Gastroesophageal sphincter (tissue), 4 donors: Measurements from ENCODE around the gene BSG. TPM values are rescaled to one million over a fixed set of nuclear protein-coding genes. Genes with fewer than 3 reads are reported as not detected.

Experiments
- ATAC-seq: fragments of 150-250 bp; one replicate; pipeline ENCODE4 v1.9.1; 2016; ENCODE audit warnings: mild to moderate bottlenecking, moderate library complexity
- H3K27ac ChIP-seq, 4 donors: fragments of 200-600 bp; sonication (generic) in 3 of 4; 1 replicate in 3 of 4; 2 replicates in 1 of 4; pipeline ENCODE4 v1.5.1; 2016 to 2019
- H3K27me3 ChIP-seq: fragments of 200-600 bp; sonication (generic); one replicate; pipeline ENCODE4 v1.5.1; 2019
- H3K36me3 ChIP-seq, 2 donors: fragments of 200-600 bp; sonication (generic); one replicate each; pipeline ENCODE4 v1.5.1; 2019; ENCODE audit warnings: control low read depth in 1 of 2
- H3K4me1 ChIP-seq, 3 donors: fragments of 200-600 bp; sonication (generic); 1 replicate in 2 of 3; 2 replicates in 1 of 3; pipeline ENCODE4 v1.5.1; 2016 to 2019; ENCODE audit warnings: control low read depth in 2 of 3
- H3K4me3 ChIP-seq, 2 donors: fragments of 200-600 bp; sonication (generic); one replicate each; pipeline ENCODE4 v1.5.1; 2019; ENCODE audit warnings: mild to moderate bottlenecking in 1 of 2, moderate library complexity in 1 of 2
- H3K9me3 ChIP-seq, 3 donors: fragments of 200-600 bp; sonication (generic); one replicate each; pipeline ENCODE4 v1.5.1; 2017 to 2019; ENCODE audit warnings: control low read depth in 2 of 3
- EP300 ChIP-seq: sonication (generic); formaldehyde crosslinking; IDR thresholded peaks from one replicate; pipeline ENCODE4 v1.6.1; 2017; ENCODE audit warnings: antibody characterized with exemption, mild to moderate bottlenecking
- POLR2A ChIP-seq, 2 donors: fragments of 450-650 bp; IDR thresholded peaks; one replicate each; pipeline ENCODE4 v1.6.1; 2017; ENCODE audit warnings: antibody characterized with exemption in 2 of 2, mild to moderate bottlenecking in 2 of 2, moderate library complexity in 1 of 2
- POLR2AphosphoS5 ChIP-seq: sonication (generic); formaldehyde crosslinking; IDR thresholded peaks from one replicate; pipeline ENCODE4 v1.6.1; 2017; ENCODE audit warnings: antibody characterized with exemption
- WGBS, 2 donors: methylation state at CpG; one replicate each; pipeline ENCODE4 v1.1.5; 2018; ENCODE audit warnings: low coverage in 1 of 2; 5-methylcytosine and 5-hydroxymethylcytosine counted together
- total RNA-seq, 4 donors: library from RNA; depleted of rRNA; stranded (reverse); fragments of >200 nt; gene quantifications; one replicate each; pipeline ENCODE4 v1.1.0, GENCODE V29; 2016
- TF ChIP-seq, protein P1 (sequence below), 4 experiments: fragments of 200-600 bp in 2 of 4; fragments of 450-650 bp in 2 of 4; sonication (generic) in 1 of 4; IDR thresholded peaks; one replicate each; pipeline ENCODE4 v1.5.1; 2017 to 2019; ENCODE audit warnings: antibody characterized with exemption in 4 of 4, mild to moderate bottlenecking in 2 of 4, moderate library complexity in 2 of 4

Gene BSG
- total RNA-seq, 4 donors from 2014 or later = 347 to 450 (median 384) TPM

DNA sequence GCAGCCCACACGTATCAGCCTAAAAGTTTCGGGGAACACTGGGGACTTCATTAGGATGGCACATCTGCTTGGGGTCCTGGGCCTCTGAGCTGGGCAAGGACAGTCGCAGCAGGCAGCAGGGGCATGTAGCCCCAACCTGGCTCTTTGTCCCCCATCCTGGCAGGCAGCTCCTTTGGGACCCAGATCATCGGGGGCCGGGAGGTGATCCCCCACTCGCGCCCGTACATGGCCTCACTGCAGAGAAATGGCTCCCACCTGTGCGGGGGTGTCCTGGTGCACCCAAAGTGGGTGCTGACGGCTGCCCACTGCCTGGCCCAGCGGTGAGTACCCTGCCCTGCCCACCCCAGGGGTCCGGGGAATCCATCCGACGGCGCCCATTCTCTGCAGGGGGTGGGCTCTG lies 25.3 kb upstream of the BSG start:
- Histone ChIP-seq H3K9me3 (no peaks in the 10 kb centered on the region), H3K4me3 (no peak overlapping the region), H3K27me3 (peaks cover 46% of the 10 kb centered on the region), H3K27ac (no peak overlapping the region), H3K36me3 (peaks cover 0 to 13% of the 10 kb centered on the region in 2 donors), H3K4me1 (peaks cover 0 to 12% (median 3%) of the 10 kb centered on the region in 3 donors)
- TF ChIP-seq EP300 (no peak), POLR2A (IDR thresholded peaks at IDR 0.05) (no peak), POLR2AphosphoS5 (no peak)
- TF ChIP-seq, protein P1, sequence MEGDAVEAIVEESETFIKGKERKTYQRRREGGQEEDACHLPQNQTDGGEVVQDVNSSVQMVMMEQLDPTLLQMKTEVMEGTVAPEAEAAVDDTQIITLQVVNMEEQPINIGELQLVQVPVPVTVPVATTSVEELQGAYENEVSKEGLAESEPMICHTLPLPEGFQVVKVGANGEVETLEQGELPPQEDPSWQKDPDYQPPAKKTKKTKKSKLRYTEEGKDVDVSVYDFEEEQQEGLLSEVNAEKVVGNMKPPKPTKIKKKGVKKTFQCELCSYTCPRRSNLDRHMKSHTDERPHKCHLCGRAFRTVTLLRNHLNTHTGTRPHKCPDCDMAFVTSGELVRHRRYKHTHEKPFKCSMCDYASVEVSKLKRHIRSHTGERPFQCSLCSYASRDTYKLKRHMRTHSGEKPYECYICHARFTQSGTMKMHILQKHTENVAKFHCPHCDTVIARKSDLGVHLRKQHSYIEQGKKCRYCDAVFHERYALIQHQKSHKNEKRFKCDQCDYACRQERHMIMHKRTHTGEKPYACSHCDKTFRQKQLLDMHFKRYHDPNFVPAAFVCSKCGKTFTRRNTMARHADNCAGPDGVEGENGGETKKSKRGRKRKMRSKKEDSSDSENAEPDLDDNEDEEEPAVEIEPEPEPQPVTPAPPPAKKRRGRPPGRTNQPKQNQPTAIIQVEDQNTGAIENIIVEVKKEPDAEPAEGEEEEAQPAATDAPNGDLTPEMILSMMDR (IDR thresholded peaks at IDR 0.05) = no peak
- ATAC-seq = no peak
- WGBS, 2 donors = no CpG with 5 or more reads among the region's 15 CpGs

DNA sequence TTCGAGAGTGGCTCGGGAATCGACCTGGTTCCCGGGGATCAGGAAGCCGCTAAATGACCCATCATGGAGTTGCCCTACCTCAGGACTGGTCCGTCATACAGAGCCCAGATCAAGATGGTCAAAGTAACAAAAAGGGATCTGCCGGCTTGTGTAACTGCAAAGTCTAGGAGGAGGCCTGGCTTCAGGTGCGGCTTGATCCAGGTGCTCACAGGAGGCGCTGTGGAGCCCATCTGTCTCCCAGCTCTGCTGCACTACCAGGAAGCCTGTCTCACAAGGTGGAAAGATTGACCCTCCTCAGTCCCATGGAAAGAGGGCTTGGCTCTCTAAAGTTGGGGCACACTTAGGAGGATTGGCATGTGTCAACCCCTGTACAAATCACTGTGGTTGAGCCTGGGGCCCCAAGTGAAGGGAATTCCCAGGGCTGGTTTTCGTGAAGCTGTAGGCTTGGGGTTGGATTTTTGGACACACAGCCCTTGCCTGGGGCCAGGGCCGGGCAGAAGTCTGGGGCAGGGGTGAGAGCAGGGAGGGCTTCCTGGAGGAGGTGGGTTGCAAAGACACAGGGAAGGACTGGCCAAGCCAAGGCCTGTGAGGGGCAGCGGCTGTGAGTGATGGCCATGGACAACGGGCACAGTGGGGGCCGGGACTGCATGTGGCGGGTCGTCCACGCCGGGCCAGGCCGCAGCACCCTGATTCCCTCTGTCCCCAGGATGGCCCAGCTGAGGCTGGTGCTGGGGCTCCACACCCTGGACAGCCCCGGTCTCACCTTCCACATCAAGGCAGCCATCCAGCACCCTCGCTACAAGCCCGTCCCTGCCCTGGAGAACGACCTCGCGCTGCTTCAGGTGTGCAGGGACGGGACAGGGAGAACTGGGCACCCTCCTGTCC lies 24.3 kb upstream of the BSG start:
- Histone ChIP-seq H3K4me1 (peaks cover 0 to 12% (median 3%) of the 10 kb centered on the region in 3 donors), H3K27ac (no peak overlapping the region), H3K9me3 (no peaks in the 10 kb centered on the region), H3K27me3 (peaks cover 55% of the 10 kb centered on the region), H3K4me3 (no peak overlapping the region), H3K36me3 (peaks cover 0 to 3% of the 10 kb centered on the region in 2 donors)
- TF ChIP-seq EP300 = no peak
- no peak for TF ChIP-seq POLR2AphosphoS5
- TF ChIP-seq, protein P1 (IDR thresholded peaks at IDR 0.05) = no peak
- no peak for TF ChIP-seq POLR2A (IDR thresholded peaks at IDR 0.05)
- no peak for ATAC-seq
- 79% methylated on average over 7 of the region's 26 CpGs; no CpG with 5 or more reads in 1 of the 2 donors for WGBS, 2 donors

DNA sequence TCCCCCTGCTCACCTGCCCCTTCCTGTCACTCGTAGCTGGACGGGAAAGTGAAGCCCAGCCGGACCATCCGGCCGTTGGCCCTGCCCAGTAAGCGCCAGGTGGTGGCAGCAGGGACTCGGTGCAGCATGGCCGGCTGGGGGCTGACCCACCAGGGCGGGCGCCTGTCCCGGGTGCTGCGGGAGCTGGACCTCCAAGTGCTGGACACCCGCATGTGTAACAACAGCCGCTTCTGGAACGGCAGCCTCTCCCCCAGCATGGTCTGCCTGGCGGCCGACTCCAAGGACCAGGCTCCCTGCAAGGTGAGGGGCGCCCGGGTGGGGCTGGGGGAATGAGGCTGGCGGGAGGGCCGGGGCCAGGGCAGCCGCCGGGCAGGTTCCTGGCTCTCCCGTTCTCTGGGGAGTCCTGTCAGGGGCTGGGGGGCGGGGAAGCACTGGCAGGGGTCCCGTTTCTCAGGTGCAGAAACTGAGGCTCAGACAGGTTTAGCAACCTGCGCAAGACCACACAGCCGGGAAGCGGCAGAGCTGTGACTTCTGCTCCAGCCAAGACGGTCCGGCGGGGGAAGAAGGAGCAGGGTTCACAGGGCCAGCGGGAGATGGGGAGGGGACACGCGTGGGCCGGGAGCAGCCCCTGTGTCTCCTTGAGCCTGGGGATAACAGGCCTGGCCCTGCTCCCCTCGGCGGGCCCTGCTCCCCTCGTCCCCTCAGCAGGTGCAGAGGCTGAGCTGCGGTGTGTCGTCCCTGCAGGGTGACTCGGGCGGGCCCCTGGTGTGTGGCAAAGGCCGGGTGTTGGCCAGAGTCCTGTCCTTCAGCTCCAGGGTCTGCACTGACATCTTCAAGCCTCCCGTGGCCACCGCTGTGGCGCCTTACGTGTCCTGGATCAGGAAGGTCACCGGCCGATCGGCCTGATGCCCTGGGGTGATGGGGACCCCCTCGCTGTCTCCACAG lies 23.2 kb upstream of the BSG start:
- Histone ChIP-seq H3K9me3 (no peaks in the 10 kb centered on the region), H3K4me3 (no peak overlapping the region), H3K27me3 (peaks cover 55% of the 10 kb centered on the region), H3K36me3 (no peaks in the 10 kb centered on the region), H3K4me1 (peaks cover 0 to 8% (median 3%) of the 10 kb centered on the region in 3 donors), H3K27ac (no peak overlapping the region)
- TF ChIP-seq, protein P1 (IDR thresholded peaks at IDR 0.05) = no peak
- TF ChIP-seq EP300 (no peak), POLR2AphosphoS5 (no peak), POLR2A (IDR thresholded peaks at IDR 0.05) (no peak)
- no peak for ATAC-seq
- WGBS, 2 donors = no CpG with 5 or more reads among the region's 52 CpGs

DNA sequence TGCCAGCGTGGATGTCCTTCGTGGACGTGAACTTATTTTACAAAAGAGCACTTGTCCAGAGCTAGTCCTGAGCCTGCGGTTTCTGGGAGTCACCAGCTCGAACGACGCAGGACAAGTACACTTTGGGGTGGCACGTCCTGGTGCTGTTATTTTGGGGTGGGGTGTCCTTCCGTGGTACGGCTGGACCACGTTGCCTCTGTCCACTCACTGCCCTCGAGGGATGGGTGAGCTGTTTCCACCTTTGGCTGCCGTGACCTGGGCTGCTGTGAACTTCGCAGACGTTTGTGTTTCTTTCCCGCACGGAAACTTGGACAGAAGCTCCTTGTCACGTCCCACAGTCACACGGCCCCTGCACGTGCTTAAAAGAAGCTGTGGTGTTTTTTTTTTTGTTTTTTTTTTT lies 17.6 kb upstream of the BSG start:
- ATAC-seq = no peak
- WGBS, 2 donors = 66 to 92% methylated on average over 9 to 13 of the region's 20 CpGs
- no peak overlapping the region for H3K4me3 ChIP-seq

More for the DNA sequence above, 17.6 kb upstream of the BSG start:
- TF ChIP-seq POLR2AphosphoS5 (no peak), EP300 (no peak), POLR2A (IDR thresholded peaks at IDR 0.05) (no peak)
- TF ChIP-seq, protein P1 (IDR thresholded peaks at IDR 0.05) = no peak
- peaks cover 0 to 14% (median 10%) of the 10 kb centered on the region in 3 donors for H3K4me1 ChIP-seq
- H3K27me3 ChIP-seq = peaks cover 25% of the 10 kb centered on the region
- H3K27ac ChIP-seq = no peak overlapping the region
- no peaks in the 10 kb centered on the region for H3K36me3 ChIP-seq
- no peaks in the 10 kb centered on the region for H3K9me3 ChIP-seq
